Fibroblast of the aortic adventitia (primary cell): ENCODE measurements around the gene NDUFA6. TPM values are rescaled to one million over a fixed set of nuclear protein-coding genes. Genes with fewer than 3 reads are reported as not detected.

Experiments
- DNase-seq: peaks from one replicate; pipeline ENCODE4 v3.0.0-alpha.2; 2010; ENCODE audit warnings: low read depth
- H3K4me3 ChIP-seq: 2 replicates; pipeline ENCODE4 v1.5.1; 2011; ENCODE audit warnings: low read depth, mild to moderate bottlenecking, control low read depth, low read length, moderate library complexity
- small RNA-seq: library from RNA; depleted of rRNA; stranded (forward); fragments of <200 nt; gene quantifications from one replicate; pipeline ENCODE3, GENCODE V24; 2012
- total RNA-seq: library from RNA; depleted of rRNA; stranded (reverse); fragments of >200 nt; gene quantifications from 2 replicates; pipeline ENCODE4 v1.2.3, GENCODE V29; 2012; ENCODE audit warnings: low replicate concordance
- TF ChIP-seq, protein P1 (sequence below): IDR thresholded peaks from 2 replicates; pipeline ENCODE4 v1.5.1; 2011; ENCODE audit warnings: mild to moderate bottlenecking, low read length, control low read depth, inconsistent platforms; ENCODE audit not compliant: insufficient read depth

Gene NDUFA6
- total RNA-seq, 1 donor = 51.2 TPM

- TF ChIP-seq, protein P1, sequence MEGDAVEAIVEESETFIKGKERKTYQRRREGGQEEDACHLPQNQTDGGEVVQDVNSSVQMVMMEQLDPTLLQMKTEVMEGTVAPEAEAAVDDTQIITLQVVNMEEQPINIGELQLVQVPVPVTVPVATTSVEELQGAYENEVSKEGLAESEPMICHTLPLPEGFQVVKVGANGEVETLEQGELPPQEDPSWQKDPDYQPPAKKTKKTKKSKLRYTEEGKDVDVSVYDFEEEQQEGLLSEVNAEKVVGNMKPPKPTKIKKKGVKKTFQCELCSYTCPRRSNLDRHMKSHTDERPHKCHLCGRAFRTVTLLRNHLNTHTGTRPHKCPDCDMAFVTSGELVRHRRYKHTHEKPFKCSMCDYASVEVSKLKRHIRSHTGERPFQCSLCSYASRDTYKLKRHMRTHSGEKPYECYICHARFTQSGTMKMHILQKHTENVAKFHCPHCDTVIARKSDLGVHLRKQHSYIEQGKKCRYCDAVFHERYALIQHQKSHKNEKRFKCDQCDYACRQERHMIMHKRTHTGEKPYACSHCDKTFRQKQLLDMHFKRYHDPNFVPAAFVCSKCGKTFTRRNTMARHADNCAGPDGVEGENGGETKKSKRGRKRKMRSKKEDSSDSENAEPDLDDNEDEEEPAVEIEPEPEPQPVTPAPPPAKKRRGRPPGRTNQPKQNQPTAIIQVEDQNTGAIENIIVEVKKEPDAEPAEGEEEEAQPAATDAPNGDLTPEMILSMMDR = no peak
- no peak overlapping the region for H3K4me3 ChIP-seq
- no peak for DNase-seq
Measured at GRCh38 chr22:42039271-42039670, 51.3 kb downstream of the NDUFA6 start.

Small RNA genes within 50 kb of the gene (small RNA-seq; reads per million reads assigned to genes)
- gene SNORD13P1 = 0.25 reads per million

Other genes with a start within 250 kb of the NDUFA6 start
- not detected in 2 replicates for gene SHISA8, start 175.7 kb downstream of the NDUFA6 start, total RNA-seq
- gene TNFRSF13C, start 164.0 kb downstream of the NDUFA6 start, total RNA-seq = 0.08 and 0.18 TPM in 2 replicates
- gene CENPM, start 143.6 kb downstream of the NDUFA6 start, total RNA-seq = 1.1 and 16.9 TPM in 2 replicates
- gene SEPTIN3, start 121.3 kb downstream of the NDUFA6 start, total RNA-seq = 0.65 TPM in 1 of 2 replicates, not detected in the other
- 0.18 and 1.6 TPM in 2 replicates for gene WBP2NL, start 92.0 kb downstream of the NDUFA6 start, total RNA-seq
- 14.8 and 39.5 TPM in 2 replicates for gene NAGA, start 20.0 kb downstream of the NDUFA6 start, total RNA-seq
- 18.1 and 29.8 TPM in 2 replicates for gene PHETA2, start 16.5 kb downstream of the NDUFA6 start, total RNA-seq
- 8.0 and 10.2 TPM in 2 replicates for gene SMDT1, start 11.1 kb downstream of the NDUFA6 start, total RNA-seq
- not detected in 2 replicates for gene CYP2D6, start 40.0 kb upstream of the NDUFA6 start, total RNA-seq
- 15.1 and 27.4 TPM in 2 replicates for gene TCF20, start 179.9 kb upstream of the NDUFA6 start, total RNA-seq